ENCODE results near the gene FAM227B.

Gene FAM227B

DNA sequence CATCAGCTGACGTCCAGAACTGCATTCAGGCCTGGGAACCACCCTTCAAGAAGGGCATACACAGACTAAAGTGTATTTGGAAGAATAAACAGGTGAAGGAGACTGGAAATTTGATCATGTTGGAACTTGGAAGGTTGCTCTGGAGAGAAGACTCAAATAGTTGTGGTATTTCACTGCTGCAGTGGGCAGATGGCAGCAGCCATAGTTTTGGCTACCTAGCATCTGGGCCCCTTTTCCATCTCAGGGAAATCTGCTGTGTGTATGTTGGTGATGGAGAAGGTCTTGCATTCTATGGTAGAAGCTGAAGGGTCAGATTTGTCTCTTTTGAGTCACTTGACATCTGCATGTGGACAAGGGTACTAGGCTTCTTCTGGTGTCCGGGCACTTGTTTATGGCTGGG lies 311.9 kb downstream of the FAM227B start:
- Mint-ChIP-seq H3K27ac (no peak overlapping the region), H3K27me3 (no peaks in the 10 kb centered on the region), H3K9me3 (no peaks in the 10 kb centered on the region), H3K36me3 (ENCODE audit: low read depth) (peaks cover 51% of the 10 kb centered on the region), H3K4me3 (no peak overlapping the region), H3K4me1 (ENCODE audit: low read depth) (peaks cover 3% of the 10 kb centered on the region)

GRCh38 chr15:49306551-49306950 lies 314.1 kb downstream of the FAM227B start:
- no peaks in the 10 kb centered on the region for H3K9me3 Mint-ChIP-seq
- H3K4me3 Mint-ChIP-seq, result no peak overlapping the region
- H3K36me3 Mint-ChIP-seq (ENCODE audit: low read depth), result peaks cover 57% of the 10 kb centered on the region
- no peak overlapping the region for H3K27ac Mint-ChIP-seq
- no peaks in the 10 kb centered on the region for H3K27me3 Mint-ChIP-seq
- peaks cover 3% of the 10 kb centered on the region for H3K4me1 Mint-ChIP-seq (ENCODE audit: low read depth)

DNA sequence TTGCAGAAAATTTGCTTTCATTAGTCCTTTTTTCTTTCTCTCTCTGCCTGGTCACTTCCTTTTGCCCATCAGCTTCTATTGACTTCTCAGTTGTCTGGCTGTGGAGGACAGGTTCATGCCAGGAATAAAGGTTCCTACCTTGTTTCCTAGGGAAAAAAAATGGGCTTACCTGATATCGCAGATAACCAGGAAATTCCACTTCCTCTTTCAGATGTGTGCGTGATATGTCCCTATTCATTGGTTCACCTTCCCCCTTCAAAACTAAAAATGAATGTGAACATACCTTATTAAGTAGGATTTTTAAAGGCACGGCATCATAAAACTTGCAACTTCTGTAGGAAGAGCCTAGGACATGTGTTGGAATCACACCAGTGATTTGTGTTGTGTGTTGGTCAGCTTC lies 317.6 kb downstream of the FAM227B start:
- H3K27ac Mint-ChIP-seq, result no peak overlapping the region
- H3K4me3 Mint-ChIP-seq, result no peak overlapping the region
- H3K4me1 Mint-ChIP-seq (ENCODE audit: low read depth), result no peaks in the 10 kb centered on the region
- H3K27me3 Mint-ChIP-seq, result no peaks in the 10 kb centered on the region
- H3K36me3 Mint-ChIP-seq (ENCODE audit: low read depth), result peaks cover 66% of the 10 kb centered on the region
- no peaks in the 10 kb centered on the region for H3K9me3 Mint-ChIP-seq

- H3K27me3 Mint-ChIP-seq, result no peaks in the 10 kb centered on the region
- no peaks in the 10 kb centered on the region for H3K4me1 Mint-ChIP-seq (ENCODE audit: low read depth)
- no peaks in the 10 kb centered on the region for H3K9me3 Mint-ChIP-seq
- H3K27ac Mint-ChIP-seq, result no peak overlapping the region
- H3K4me3 Mint-ChIP-seq, result no peak overlapping the region
- peaks cover 70% of the 10 kb centered on the region for H3K36me3 Mint-ChIP-seq (ENCODE audit: low read depth)
Measured at GRCh38 chr15:49301562-49301961, 319.1 kb downstream of the FAM227B start.

- H3K27ac Mint-ChIP-seq, result no peak overlapping the region
- H3K4me3 Mint-ChIP-seq, result no peak overlapping the region
- H3K27me3 Mint-ChIP-seq, result no peaks in the 10 kb centered on the region
- peaks cover 76% of the 10 kb centered on the region for H3K36me3 Mint-ChIP-seq (ENCODE audit: low read depth)
- no peaks in the 10 kb centered on the region for H3K9me3 Mint-ChIP-seq
- no peaks in the 10 kb centered on the region for H3K4me1 Mint-ChIP-seq (ENCODE audit: low read depth)
Measured at GRCh38 chr15:49300856-49301255, 319.8 kb downstream of the FAM227B start.

DNA sequence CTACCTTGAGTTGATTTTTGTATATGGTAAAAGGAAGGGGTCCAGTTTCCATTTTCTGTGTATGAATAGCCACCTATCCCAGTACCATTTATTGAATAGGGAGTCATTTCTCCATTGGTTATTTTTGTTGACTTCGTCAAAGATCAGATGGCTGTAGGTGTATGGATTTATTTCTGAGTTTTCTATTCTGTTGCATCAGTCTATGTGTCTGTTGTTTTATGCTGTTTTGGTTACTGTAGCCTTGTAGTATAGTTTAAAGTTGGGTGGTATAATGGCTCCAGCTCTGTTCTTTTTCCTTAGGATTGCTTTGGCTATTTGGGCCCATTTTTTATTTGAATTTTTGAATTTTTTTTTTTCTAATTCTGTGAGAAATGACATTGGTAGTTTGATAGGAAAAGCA lies 323.0 kb downstream of the FAM227B start:
- no peaks in the 10 kb centered on the region for H3K27me3 Mint-ChIP-seq
- H3K4me1 Mint-ChIP-seq (ENCODE audit: low read depth), result no peaks in the 10 kb centered on the region
- H3K27ac Mint-ChIP-seq, result no peak overlapping the region
- peaks cover 85% of the 10 kb centered on the region for H3K36me3 Mint-ChIP-seq (ENCODE audit: low read depth)
- H3K9me3 Mint-ChIP-seq, result no peaks in the 10 kb centered on the region
- H3K4me3 Mint-ChIP-seq, result no peak overlapping the region

DNA sequence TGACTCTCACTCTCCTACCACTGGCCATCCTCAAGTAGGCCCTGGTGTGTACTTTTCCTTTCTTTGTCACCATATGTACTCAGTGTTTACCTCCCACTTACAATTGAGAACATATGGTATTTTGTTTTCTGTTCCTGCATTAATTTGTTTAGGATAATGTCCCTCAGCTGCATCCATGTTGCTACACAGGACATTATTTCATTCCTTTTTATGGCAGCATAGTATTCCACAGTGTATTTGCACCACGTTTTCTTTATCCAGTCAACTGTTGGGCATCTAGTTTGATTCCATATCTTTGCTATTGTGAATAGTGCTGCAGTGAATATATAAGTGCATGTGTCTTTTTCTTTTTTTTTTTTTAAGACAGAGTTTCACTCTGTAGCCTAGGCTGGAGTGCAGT lies 324.4 kb downstream of the FAM227B start:
- Mint-ChIP-seq H3K4me3 (no peak overlapping the region), H3K27me3 (no peaks in the 10 kb centered on the region), H3K4me1 (ENCODE audit: low read depth) (no peaks in the 10 kb centered on the region), H3K9me3 (no peaks in the 10 kb centered on the region), H3K36me3 (ENCODE audit: low read depth) (peaks cover 85% of the 10 kb centered on the region), H3K27ac (no peak overlapping the region)

- H3K4me1 Mint-ChIP-seq (ENCODE audit: low read depth), result peaks cover 2% of the 10 kb centered on the region
- H3K9me3 Mint-ChIP-seq, result no peaks in the 10 kb centered on the region
- H3K27ac Mint-ChIP-seq, result no peak overlapping the region
- no peaks in the 10 kb centered on the region for H3K27me3 Mint-ChIP-seq
- H3K4me3 Mint-ChIP-seq, result no peak overlapping the region
- H3K36me3 Mint-ChIP-seq (ENCODE audit: low read depth), result peaks cover 73% of the 10 kb centered on the region
Measured at GRCh38 chr15:49293941-49294340, 326.7 kb downstream of the FAM227B start.

GRCh38 chr15:49290191-49290590 lies 330.4 kb downstream of the FAM227B start:
- peaks cover 8% of the 10 kb centered on the region for H3K9me3 Mint-ChIP-seq
- H3K27ac Mint-ChIP-seq, result no peak overlapping the region
- peaks cover 37% of the 10 kb centered on the region for H3K4me1 Mint-ChIP-seq (ENCODE audit: low read depth)
- no peaks in the 10 kb centered on the region for H3K27me3 Mint-ChIP-seq
- no peak overlapping the region for H3K4me3 Mint-ChIP-seq
- H3K36me3 Mint-ChIP-seq (ENCODE audit: low read depth), result peaks cover 69% of the 10 kb centered on the region

GRCh38 chr15:49288391-49288790 lies 332.2 kb downstream of the FAM227B start:
- no peak overlapping the region for H3K4me3 Mint-ChIP-seq
- H3K9me3 Mint-ChIP-seq, result peaks cover 10% of the 10 kb centered on the region
- H3K27ac Mint-ChIP-seq, result peak overlapping the region; percentile 22
- no peaks in the 10 kb centered on the region for H3K27me3 Mint-ChIP-seq
- peaks cover 38% of the 10 kb centered on the region for H3K4me1 Mint-ChIP-seq (ENCODE audit: low read depth)
- peaks cover 71% of the 10 kb centered on the region for H3K36me3 Mint-ChIP-seq (ENCODE audit: low read depth)

- peak overlapping the region; percentile 76 for H3K27ac Mint-ChIP-seq
- peaks cover 38% of the 10 kb centered on the region for H3K4me1 Mint-ChIP-seq (ENCODE audit: low read depth)
- H3K4me3 Mint-ChIP-seq, result no peak overlapping the region
- H3K27me3 Mint-ChIP-seq, result no peaks in the 10 kb centered on the region
- peaks cover 74% of the 10 kb centered on the region for H3K36me3 Mint-ChIP-seq (ENCODE audit: low read depth)
- H3K9me3 Mint-ChIP-seq, result peaks cover 10% of the 10 kb centered on the region
Measured at GRCh38 chr15:49287481-49287880, 333.1 kb downstream of the FAM227B start.

DNA sequence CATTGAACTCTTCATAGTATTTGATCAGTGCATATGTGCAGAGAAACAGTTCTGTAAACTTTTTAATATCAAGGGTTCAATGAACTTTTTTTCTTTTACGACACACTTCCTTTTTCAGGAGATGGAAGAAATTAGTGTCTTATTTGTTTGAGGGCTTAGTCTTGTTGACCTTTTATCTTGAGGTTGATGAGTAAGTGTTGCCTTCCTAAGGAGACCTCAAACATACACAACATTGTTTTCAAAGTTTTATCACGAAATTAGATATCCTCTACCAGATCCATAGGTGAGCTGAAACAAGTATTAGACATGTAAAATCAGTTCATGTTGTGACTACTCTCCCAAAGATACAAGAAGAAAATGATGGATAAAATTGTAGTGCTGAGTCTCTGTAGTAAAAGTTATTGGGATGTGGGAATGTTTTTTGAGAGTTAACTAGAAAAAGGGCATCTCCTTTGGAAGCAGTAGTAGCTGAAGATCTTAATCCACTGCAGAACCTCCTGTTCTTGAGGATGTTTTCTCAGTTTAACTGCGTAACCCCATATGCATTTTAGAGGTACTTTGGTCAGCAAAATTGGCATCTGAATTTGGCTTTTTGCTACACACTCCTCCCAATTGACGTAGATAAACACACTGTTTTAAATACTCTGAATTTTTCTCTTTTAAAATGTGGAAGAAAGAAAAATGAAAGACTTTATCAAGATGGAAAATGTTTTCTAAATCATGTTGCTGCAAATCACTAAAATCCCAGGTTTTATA lies 333.8 kb downstream of the FAM227B start:
- H3K36me3 Mint-ChIP-seq (ENCODE audit: low read depth), result peaks cover 75% of the 10 kb centered on the region
- H3K27ac Mint-ChIP-seq, result peak overlapping the region; percentile 79
- peaks cover 38% of the 10 kb centered on the region for H3K4me1 Mint-ChIP-seq (ENCODE audit: low read depth)
- peaks cover 10% of the 10 kb centered on the region for H3K9me3 Mint-ChIP-seq
- H3K4me3 Mint-ChIP-seq, result peak overlapping the region; percentile 38
- no peaks in the 10 kb centered on the region for H3K27me3 Mint-ChIP-seq

DNA sequence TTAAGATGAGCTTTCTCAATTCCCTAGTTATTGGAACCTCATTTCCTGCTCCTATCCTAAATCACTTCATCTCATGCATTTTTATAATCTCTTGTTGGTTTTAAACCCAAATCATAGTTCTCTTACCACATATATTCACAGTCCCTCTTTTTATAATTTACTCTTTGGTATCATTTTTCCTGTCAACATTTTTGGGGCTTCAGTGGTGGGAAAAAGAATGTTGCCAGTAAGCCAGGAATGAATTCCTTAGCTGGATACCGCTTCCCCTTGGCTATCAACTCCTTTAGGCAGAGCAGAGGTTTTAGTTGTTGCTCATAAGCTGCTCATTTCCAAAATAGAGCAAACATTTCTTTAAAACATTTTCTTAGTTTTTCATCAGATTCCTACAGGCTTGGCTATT lies 338.3 kb downstream of the FAM227B start:
- Mint-ChIP-seq H3K4me1 (ENCODE audit: low read depth) (peaks cover 22% of the 10 kb centered on the region), H3K36me3 (ENCODE audit: low read depth) (peaks cover 66% of the 10 kb centered on the region), H3K27me3 (no peaks in the 10 kb centered on the region), H3K27ac (no peak overlapping the region), H3K4me3 (no peak overlapping the region), H3K9me3 (peaks cover 10% of the 10 kb centered on the region)

DNA sequence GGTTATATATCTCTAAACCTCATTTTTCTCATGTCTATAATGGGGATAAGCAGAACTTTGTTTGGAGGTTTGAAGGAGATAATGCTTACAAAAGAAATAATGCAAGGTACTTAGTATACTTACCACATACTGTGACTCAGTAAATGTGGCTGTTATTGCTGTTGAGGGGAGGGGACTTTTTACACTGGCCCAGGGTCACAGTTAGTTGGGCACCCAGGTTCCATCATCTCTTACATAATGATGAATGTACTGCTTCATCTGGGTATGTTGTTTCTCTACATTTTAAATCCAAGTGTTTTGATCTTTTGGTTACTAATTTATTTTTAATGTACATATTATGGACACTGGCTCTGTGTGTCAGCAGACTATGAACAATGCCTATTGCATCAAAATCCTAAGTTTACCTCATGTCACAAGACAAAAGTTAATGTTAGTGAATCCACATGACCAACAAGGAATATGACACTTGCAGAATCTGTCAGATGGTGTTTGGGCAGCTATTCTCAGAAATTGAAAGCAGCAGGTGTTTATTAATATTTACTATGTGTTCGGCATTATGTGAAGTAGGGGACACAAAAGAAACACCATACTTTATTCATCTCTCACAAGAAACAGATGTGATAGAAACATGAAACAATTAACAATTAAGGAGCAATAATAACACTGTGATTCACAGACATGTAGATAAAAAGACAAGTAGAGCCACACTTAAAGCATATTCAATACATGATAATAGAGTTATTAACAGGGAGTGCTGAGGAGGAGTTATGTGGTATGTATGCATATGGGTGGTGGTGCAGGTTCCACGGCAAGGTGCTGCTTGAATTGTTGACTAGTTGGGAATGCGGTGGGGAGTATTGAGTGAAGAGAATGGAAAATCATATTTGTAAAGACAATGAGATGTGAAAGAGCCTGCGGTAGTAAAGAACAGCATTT lies 340.8 kb downstream of the FAM227B start:
- H3K4me3 Mint-ChIP-seq, result no peak overlapping the region
- H3K27me3 Mint-ChIP-seq, result no peaks in the 10 kb centered on the region
- H3K4me1 Mint-ChIP-seq (ENCODE audit: low read depth), result no peaks in the 10 kb centered on the region
- no peaks in the 10 kb centered on the region for H3K9me3 Mint-ChIP-seq
- peaks cover 44% of the 10 kb centered on the region for H3K36me3 Mint-ChIP-seq (ENCODE audit: low read depth)
- H3K27ac Mint-ChIP-seq, result no peak overlapping the region

- Mint-ChIP-seq H3K9me3 (no peaks in the 10 kb centered on the region), H3K36me3 (ENCODE audit: low read depth) (peaks cover 34% of the 10 kb centered on the region), H3K27me3 (no peaks in the 10 kb centered on the region), H3K27ac (no peak overlapping the region), H3K4me1 (ENCODE audit: low read depth) (no peaks in the 10 kb centered on the region), H3K4me3 (no peak overlapping the region)
Measured at GRCh38 chr15:49278751-49279150, 341.9 kb downstream of the FAM227B start.

Data from stimulated activated naive CD8-positive, alpha-beta T cell treated with anti-CD3 and anti-CD28 coated beads, Interleukin-15, Interleukin-2, amounts not matched to agents 100 ng/mL and 50 ng/mL, for 24 hours (primary cell).